Measurements from ENCODE around the gene NHLH1.

The NHLH1 gene

GRCh38 chr1:160406131-160406968, 39.5 kb downstream of the NHLH1 start:
- TF ChIP-seq GATA2 (IDR thresholded peaks at IDR 0.05; ENCODE audit: low read depth, low read length) (no peak), GATA3 (IDR thresholded peaks at IDR 0.05; ENCODE audit: low read depth, low read length) (no peak)

DNA sequence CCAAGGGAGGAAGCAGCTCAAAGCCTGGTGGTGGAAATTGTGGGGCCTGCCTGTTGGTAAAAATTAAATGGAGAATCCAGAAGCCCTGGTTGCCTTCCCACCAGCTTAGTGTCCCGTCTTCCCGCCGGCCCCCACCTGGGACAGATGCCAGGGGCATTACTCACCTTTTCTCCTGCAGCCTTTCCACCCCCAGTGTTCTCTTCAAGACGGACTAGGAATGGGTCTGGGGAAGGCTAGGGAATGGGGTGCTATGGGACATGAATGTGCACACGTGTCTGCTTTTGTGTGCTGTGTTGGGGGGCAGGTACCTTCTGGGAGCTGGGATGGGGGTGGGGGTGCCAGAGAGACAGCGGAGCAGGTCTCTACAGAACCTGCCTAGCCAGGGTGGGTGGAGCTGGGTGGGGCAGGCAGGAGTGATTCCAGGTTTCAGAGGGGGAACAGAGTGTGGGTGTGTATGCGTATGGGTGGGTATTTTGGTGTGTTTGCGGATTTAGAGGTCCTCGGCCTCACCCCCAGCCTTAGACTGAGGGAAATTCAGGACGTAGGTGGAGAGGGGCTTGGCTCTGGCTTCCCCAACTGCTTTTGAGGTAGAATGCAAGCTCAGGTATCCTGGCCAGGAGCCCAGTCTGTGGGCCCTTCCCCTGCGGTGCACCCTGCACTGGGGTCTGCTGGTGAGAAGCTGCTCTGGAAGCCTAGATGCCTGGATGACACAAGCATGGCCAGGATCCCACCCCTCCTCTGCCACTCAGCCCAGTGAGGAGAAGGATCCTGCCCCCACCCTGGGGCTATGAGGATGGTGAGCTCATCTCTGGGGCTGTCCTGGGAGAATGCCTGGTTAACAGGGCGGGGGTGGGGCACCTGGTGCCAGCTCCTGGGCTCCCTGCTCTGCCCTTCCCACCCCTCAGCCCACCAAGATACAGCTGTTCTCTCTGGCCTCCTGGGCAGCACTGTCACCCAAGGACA, 41.2 kb downstream of the NHLH1 start:
- TF ChIP-seq GATA3 (IDR thresholded peaks at IDR 0.05; ENCODE audit: low read depth, low read length) (no peak), GATA2 (IDR thresholded peaks at IDR 0.05; ENCODE audit: low read depth, low read length) (no peak)

GRCh38 chr1:160408864-160409263, 42.0 kb downstream of the NHLH1 start:
- TF ChIP-seq GATA2 (IDR thresholded peaks at IDR 0.05; ENCODE audit: low read depth, low read length): no peak
- no peak for TF ChIP-seq GATA3 (IDR thresholded peaks at IDR 0.05; ENCODE audit: low read depth, low read length)

DNA sequence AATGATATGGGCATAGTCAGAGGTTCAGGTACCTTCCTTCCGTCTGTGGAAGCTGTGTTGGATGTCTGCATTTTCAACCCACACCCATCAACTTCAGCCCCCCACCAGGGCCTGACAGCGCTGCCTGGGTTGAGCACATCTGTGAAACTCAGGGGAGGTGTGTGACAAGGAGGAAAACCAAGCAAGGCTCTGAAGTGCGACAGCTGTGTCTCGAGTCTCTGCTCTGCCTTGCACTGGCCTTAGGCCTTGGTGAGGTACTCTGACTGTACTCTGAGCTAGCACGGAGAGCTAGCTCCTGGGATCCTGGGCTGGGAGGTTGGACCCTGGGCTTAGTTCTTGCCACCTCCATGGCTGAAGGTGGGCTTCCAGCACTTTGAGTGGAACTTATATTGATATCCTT, 42.6 kb downstream of the NHLH1 start:
- TF ChIP-seq GATA3 (IDR thresholded peaks at IDR 0.05; ENCODE audit: low read depth, low read length): no peak
- TF ChIP-seq GATA2 (IDR thresholded peaks at IDR 0.05; ENCODE audit: low read depth, low read length): no peak

- TF ChIP-seq GATA3 (IDR thresholded peaks at IDR 0.05; ENCODE audit: low read depth, low read length): no peak
- TF ChIP-seq GATA2 (IDR thresholded peaks at IDR 0.05; ENCODE audit: low read depth, low read length): no peak
Measured at GRCh38 chr1:160410406-160411005, 43.6 kb downstream of the NHLH1 start.

- TF ChIP-seq GATA3 (IDR thresholded peaks at IDR 0.05; ENCODE audit: low read depth, low read length) (no peak), GATA2 (IDR thresholded peaks at IDR 0.05; ENCODE audit: low read depth, low read length) (no peak)
Measured at GRCh38 chr1:160411271-160412027, 44.6 kb downstream of the NHLH1 start.

DNA sequence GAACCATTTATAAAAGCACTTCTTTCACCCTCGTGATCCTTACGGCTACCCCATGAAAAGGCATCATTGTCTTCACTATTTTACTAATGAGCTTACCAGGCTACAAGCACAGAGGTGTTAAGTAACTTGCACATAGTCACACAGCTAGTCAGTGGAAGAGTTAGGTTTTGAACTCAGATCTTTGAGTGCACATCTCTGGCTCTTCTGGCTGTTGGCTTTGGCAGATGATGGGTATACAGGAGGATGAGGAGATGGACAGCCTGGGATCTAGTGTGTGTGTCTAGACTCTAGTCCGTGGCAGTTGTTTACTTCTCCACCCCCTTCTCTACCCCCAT, 45.1 kb downstream of the NHLH1 start:
- TF ChIP-seq GATA3 (IDR thresholded peaks at IDR 0.05; ENCODE audit: low read depth, low read length): no peak
- no peak for TF ChIP-seq GATA2 (IDR thresholded peaks at IDR 0.05; ENCODE audit: low read depth, low read length)

DNA sequence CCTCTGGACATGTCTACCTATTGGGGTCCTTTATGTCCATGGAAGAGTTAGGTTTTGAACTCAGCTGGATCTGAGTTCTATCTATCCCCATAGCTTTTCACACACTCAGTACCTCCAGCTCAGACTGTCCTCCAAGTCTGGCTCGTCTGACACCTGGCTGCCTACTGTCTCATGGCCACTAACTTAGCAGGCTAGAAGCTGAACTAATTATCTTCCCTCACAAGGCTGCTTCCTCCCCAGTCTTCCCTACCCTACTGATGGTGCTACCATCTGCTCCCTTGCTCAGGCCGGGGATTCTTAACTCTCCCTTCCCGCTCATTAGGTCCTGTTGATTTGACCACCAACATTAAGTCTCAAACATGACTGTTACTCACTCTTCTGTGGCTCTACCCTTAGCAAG, 46.8 kb downstream of the NHLH1 start:
- TF ChIP-seq GATA3 (IDR thresholded peaks at IDR 0.05; ENCODE audit: low read depth, low read length): no peak
- TF ChIP-seq GATA2 (IDR thresholded peaks at IDR 0.05; ENCODE audit: low read depth, low read length): no peak

- no peak for TF ChIP-seq GATA3 (IDR thresholded peaks at IDR 0.05; ENCODE audit: low read depth, low read length)
- no peak for TF ChIP-seq GATA2 (IDR thresholded peaks at IDR 0.05; ENCODE audit: low read depth, low read length)
Measured at GRCh38 chr1:160414881-160415280, 48.0 kb downstream of the NHLH1 start.

DNA sequence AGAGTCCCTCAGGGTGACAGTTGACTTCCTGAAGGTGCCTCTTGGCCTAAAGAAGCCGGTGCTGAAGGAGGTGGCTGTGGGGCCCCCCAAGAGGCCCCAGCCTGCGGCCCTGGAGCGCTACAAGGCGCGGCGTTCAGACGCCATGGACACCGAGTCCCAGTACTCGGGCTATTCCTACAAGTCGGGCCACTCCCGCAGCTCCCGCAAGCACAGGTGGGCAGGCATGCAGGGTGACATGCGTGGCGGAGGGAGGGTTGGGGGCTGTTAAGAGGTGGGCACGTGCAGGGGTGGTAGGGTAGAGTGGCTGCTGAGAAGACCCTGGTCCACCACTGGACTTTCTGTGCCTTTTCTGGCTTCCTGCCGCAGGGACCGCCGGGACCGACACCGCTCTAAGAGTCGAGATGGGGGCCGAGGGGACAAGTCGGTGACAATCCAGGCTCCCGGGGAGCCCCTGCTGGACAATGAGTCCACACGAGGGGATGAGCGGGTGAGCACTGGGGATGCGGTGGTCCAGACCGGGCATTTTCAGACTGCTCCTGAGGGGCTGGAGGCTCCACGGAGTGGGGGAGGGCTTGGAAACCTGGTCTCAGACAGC, 48.9 kb downstream of the NHLH1 start:
- TF ChIP-seq GATA3 (IDR thresholded peaks at IDR 0.05; ENCODE audit: low read depth, low read length): no peak
- no peak for TF ChIP-seq GATA2 (IDR thresholded peaks at IDR 0.05; ENCODE audit: low read depth, low read length)

DNA sequence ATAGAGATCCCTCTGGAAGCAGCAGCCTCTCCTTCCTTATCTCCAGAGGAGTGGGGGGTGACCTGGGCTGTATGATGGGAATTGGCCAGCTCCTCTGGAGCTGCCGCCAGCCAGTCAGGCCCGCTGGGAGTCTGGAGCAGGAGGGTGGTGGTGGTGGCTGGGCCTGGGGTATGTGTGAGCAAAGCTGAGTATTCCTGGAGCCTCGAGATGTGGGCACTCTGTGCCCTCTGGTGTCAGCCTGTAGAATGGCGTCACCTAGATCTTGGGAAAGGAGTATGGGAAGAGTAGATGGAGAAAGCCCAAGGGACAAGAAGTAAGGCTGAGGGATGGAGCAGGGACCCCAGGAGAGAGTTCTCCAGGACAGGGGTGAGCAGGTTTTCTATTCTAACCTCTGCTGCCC, 49.5 kb downstream of the NHLH1 start:
- TF ChIP-seq GATA3 (IDR thresholded peaks at IDR 0.05; ENCODE audit: low read depth, low read length) (no peak), GATA2 (IDR thresholded peaks at IDR 0.05; ENCODE audit: low read depth, low read length) (no peak)

- TF ChIP-seq GATA2 (IDR thresholded peaks at IDR 0.05; ENCODE audit: low read depth, low read length) (no peak), GATA3 (IDR thresholded peaks at IDR 0.05; ENCODE audit: low read depth, low read length) (no peak)
Measured at GRCh38 chr1:160418483-160418882, 51.6 kb downstream of the NHLH1 start.

- TF ChIP-seq GATA3 (IDR thresholded peaks at IDR 0.05; ENCODE audit: low read depth, low read length) (no peak), GATA2 (IDR thresholded peaks at IDR 0.05; ENCODE audit: low read depth, low read length) (no peak)
Measured at GRCh38 chr1:160419150-160419837, 52.4 kb downstream of the NHLH1 start.

Data from SH-SY5Y (cell line).